Measurements from ENCODE around the gene ZNF385B. TPM values are rescaled to one million over a fixed set of nuclear protein-coding genes. Genes with fewer than 3 reads are reported as not detected.

ZNF385B gene
- total RNA-seq, 1 donor from 2014 or later, result not detected

GRCh38 chr2:179682756-179683155 is 178.7 kb downstream of the ZNF385B start:
- no peaks in the 10 kb centered on the region for H3K4me1 Mint-ChIP-seq
- ATAC-seq (ENCODE audit: low read depth) (no peak), DNase-seq (no peak)
- H3K27me3 Mint-ChIP-seq, result no peaks in the 10 kb centered on the region
- H3K36me3 Mint-ChIP-seq (ENCODE audit: low read depth), result no peaks in the 10 kb centered on the region
- no peak for TF ChIP-seq CTCF (IDR thresholded peaks at IDR 0.05)
- intact Hi-C loops (cut with micrococcal nuclease), result no loop called here
- H3K4me3 Mint-ChIP-seq, result no peak overlapping the region
- no peaks in the 10 kb centered on the region for H3K9me3 Mint-ChIP-seq
- H3K27ac Mint-ChIP-seq, result no peak overlapping the region
- CTCF ChIA-PET, result no interaction called here
- POLR2A ChIA-PET, result no interaction called here

GRCh38 chr2:179677746-179678505 is 183.5 kb downstream of the ZNF385B start:
- no peak for TF ChIP-seq CTCF (IDR thresholded peaks at IDR 0.05)
- POLR2A ChIA-PET, result no interaction called here
- Mint-ChIP-seq H3K4me1 (no peaks in the 10 kb centered on the region), H3K27me3 (peaks cover 2% of the 10 kb centered on the region), H3K27ac (no peak overlapping the region), H3K36me3 (ENCODE audit: low read depth) (no peaks in the 10 kb centered on the region), H3K4me3 (no peak overlapping the region), H3K9me3 (no peaks in the 10 kb centered on the region)
- intact Hi-C loops (cut with micrococcal nuclease), result no loop called here
- DNase-seq (no peak), ATAC-seq (ENCODE audit: low read depth) (no peak)
- CTCF ChIA-PET, result no interaction called here

GRCh38 chr2:179677077-179677688 is 184.2 kb downstream of the ZNF385B start:
- no peak for TF ChIP-seq CTCF (IDR thresholded peaks at IDR 0.05)
- CTCF ChIA-PET, result no interaction called here
- POLR2A ChIA-PET, result no interaction called here
- Mint-ChIP-seq H3K27me3 (peaks cover 2% of the 10 kb centered on the region), H3K4me1 (no peaks in the 10 kb centered on the region), H3K4me3 (no peak overlapping the region), H3K9me3 (no peaks in the 10 kb centered on the region), H3K27ac (no peak overlapping the region), H3K36me3 (ENCODE audit: low read depth) (no peaks in the 10 kb centered on the region)
- intact Hi-C loops (cut with micrococcal nuclease), result no loop called here
- ATAC-seq (ENCODE audit: low read depth) (no peak), DNase-seq (no peak)

- Mint-ChIP-seq H3K36me3 (ENCODE audit: low read depth) (no peaks in the 10 kb centered on the region), H3K27ac (no peak overlapping the region)
- no peak for TF ChIP-seq CTCF (IDR thresholded peaks at IDR 0.05)
Measured at GRCh38 chr2:179675435-179675834, 186.0 kb downstream of the ZNF385B start.

GRCh38 chr2:179671043-179671981 is 190.1 kb downstream of the ZNF385B start:
- ATAC-seq (ENCODE audit: low read depth) (no peak), DNase-seq (no peak)
- CTCF ChIA-PET, result no interaction called here
- no peak for TF ChIP-seq CTCF (IDR thresholded peaks at IDR 0.05)
- Mint-ChIP-seq H3K27me3 (peaks cover 2% of the 10 kb centered on the region), H3K27ac (no peak overlapping the region), H3K4me1 (no peaks in the 10 kb centered on the region), H3K4me3 (no peak overlapping the region), H3K9me3 (no peaks in the 10 kb centered on the region), H3K36me3 (ENCODE audit: low read depth) (no peaks in the 10 kb centered on the region)
- intact Hi-C loops (cut with micrococcal nuclease), result no loop called here
- POLR2A ChIA-PET, result no interaction called here

More at GRCh38 chr2:179675435-179675834, 186.0 kb downstream of the ZNF385B start:
- ChIA-PET POLR2A (no interaction called here), CTCF (interaction anchor here (0.5 kb wide), 1 partner anchor 12 kb away, joined by 3 read pairs; no protein-coding TSS in a partner anchor)
- Mint-ChIP-seq H3K9me3 (no peaks in the 10 kb centered on the region), H3K4me3 (no peak overlapping the region), H3K27me3 (peaks cover 2% of the 10 kb centered on the region), H3K4me1 (no peaks in the 10 kb centered on the region)
- no peak for ATAC-seq (ENCODE audit: low read depth)
- DNase-seq, result no peak
- intact Hi-C loops (cut with micrococcal nuclease), result no loop called here
